Measurements from ENCODE around the gene RUNX2. TPM values are rescaled to one million over a fixed set of nuclear protein-coding genes. Genes with fewer than 3 reads are reported as not detected.

RUNX2 gene
- total and polyA plus RNA-seq, 10 of the 15 experiments (the other 5 are each of a cell fraction or from before 2014, with no cell fraction given): 0.01 to 0.77 (median 0.15) TPM; not detected in 3

DNA sequence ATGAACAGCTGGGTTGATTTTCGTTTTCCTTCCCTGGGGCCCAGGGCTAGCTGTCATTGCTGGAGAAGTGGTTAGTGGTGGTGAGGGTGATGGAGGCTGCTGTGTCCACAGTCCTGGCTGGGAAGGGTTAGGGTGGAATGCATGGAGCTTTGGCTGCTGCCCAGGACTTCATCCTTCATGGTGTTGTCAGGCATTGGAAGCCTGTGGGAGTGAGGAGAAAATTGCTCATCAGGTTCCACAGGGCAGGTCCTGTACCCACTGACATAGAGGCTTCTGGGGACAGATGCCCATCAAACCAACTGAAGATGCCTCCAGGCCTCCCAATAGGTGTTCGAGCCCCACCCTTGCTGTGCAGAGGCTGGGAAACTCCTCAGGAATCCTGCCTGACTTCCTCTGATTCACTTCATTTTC, 312.0 kb downstream of the RUNX2 start (continued):
- TF ChIP-seq RELB (IDR thresholded peaks at IDR 0.05; ENCODE audit: low read depth): no peak
- no peak for TF ChIP-seq BCLAF1 (IDR thresholded peaks at IDR 0.05)
- no peak for TF ChIP-seq USF2 (IDR thresholded peaks at IDR 0.05; ENCODE audit: borderline replicate concordance, low read depth, low read length)

GRCh38 chr6:45640811-45641210, 312.7 kb downstream of the RUNX2 start:
- Histone ChIP-seq H3K79me2 (ENCODE audit: control insufficient read depth, insufficient read depth, low read length) (no peaks in the 10 kb centered on the region), H3K27me3 (replicated peaks in 1 of 2; ENCODE audit: control insufficient read depth in 2 of 2, insufficient read depth in 2 of 2, low read length in 1 of 2) (no peaks in the 10 kb centered on the region; a peak in 2 of 4 replicates), H3K4me2 (ENCODE audit: control insufficient read depth, insufficient read depth) (no peak overlapping the region), H3K27ac (ENCODE audit: control insufficient read depth, insufficient read depth) (no peak overlapping the region), H4K20me1 (ENCODE audit: control insufficient read depth, insufficient read depth) (no peaks in the 10 kb centered on the region), H3K4me1 (ENCODE audit: control insufficient read depth, insufficient read depth, low read length) (no peaks in the 10 kb centered on the region), H3K4me3 (no peak overlapping the region), H3K9me3 (replicated peaks; ENCODE audit: control insufficient read depth, insufficient read depth, low read length) (no peaks in the 10 kb centered on the region; the same call in 2 of the 3 replicates), H2AFZ (ENCODE audit: control insufficient read depth, low read depth, low read length) (no peak overlapping the region), H3K9ac (ENCODE audit: control insufficient read depth, insufficient read depth, low read length) (no peak overlapping the region), H3K36me3 (ENCODE audit: control insufficient read depth in 2 of 2, insufficient read depth in 2 of 2, low read length in 1 of 2) (no peaks in the 10 kb centered on the region)
- FAIRE-seq (no peak), DNase-seq (ENCODE audit: low read depth, low spot score) (no peak), ATAC-seq (no peak)
- no TSS peak for BruUV-seq (replicated peaks)
- CTCF ChIA-PET: no interaction called here
- 81% methylated on average over 13 of the region's 13 CpGs for WGBS (ENCODE audit: insufficient coverage, insufficient replicate concordance, low lambda C conversion rate, missing lambda C conversion rate)
- RAD21 ChIA-PET (ENCODE audit: unreplicated experiment): no interaction called here
- SMC1A ChIA-PET (ENCODE audit: uncharacterized antibody, unreplicated experiment): no interaction called here
- POLR2A ChIA-PET: no interaction called here
- intact Hi-C loops (cut with micrococcal nuclease; ENCODE audit: unreplicated experiment) (no loop called here), in situ Hi-C loops (cut with MboI) (no loop called here)
- no peak for TF ChIP-seq TCF3 (IDR thresholded peaks at IDR 0.05; ENCODE audit: borderline replicate concordance, insufficient read depth, low read depth, low read length)
- no peak for TF ChIP-seq NR2F1 (conservative IDR thresholded peaks at IDR 0.05)
- TF ChIP-seq YY1 (IDR thresholded peaks at IDR 0.05; ENCODE audit: low read depth, low read length): no peak
- TF ChIP-seq IKZF1 (conservative IDR thresholded peaks at IDR 0.05): no peak
- no peak for TF ChIP-seq STAT1 (conservative IDR thresholded peaks at IDR 0.05)
- no peak for TF ChIP-seq ESRRA (IDR thresholded peaks at IDR 0.05; ENCODE audit: low read length)
- TF ChIP-seq BRCA1 (IDR thresholded peaks at IDR 0.05; ENCODE audit: low read depth, low read length): no peak
- no peak for TF ChIP-seq GATAD2B (conservative IDR thresholded peaks at IDR 0.05; ENCODE audit: low read depth)
- no peak for TF ChIP-seq KAT2A (conservative IDR thresholded peaks at IDR 0.05; ENCODE audit: control insufficient read depth, low read depth, low read length)
- TF ChIP-seq POLR2AphosphoS5 (IDR thresholded peaks at IDR 0.05; ENCODE audit: low read length): no peak
- TF ChIP-seq, protein P1, sequence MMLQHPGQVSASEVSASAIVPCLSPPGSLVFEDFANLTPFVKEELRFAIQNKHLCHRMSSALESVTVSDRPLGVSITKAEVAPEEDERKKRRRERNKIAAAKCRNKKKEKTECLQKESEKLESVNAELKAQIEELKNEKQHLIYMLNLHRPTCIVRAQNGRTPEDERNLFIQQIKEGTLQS (IDR thresholded peaks at IDR 0.05; ENCODE audit: borderline replicate concordance, extremely low read depth, low read depth, low read length): no peak
- no peak for TF ChIP-seq USF2 (IDR thresholded peaks at IDR 0.05; ENCODE audit: borderline replicate concordance, low read depth, low read length)
